HEK293 (cell line): Measurements from ENCODE around the gene YY2.

ENCODE experiments used
- OSR2 ChIP-seq: fragments of 450-650 bp; formaldehyde crosslinking; IDR thresholded peaks from 2 replicates; pipeline ENCODE4 v1.5.1; 2016; ENCODE audit warnings: missing biosample characterization, missing genetic modification characterization
- RBAK ChIP-seq: fragments of 450-650 bp; formaldehyde crosslinking; IDR thresholded peaks from 2 replicates; pipeline ENCODE4 v1.5.1; 2016; ENCODE audit warnings: missing biosample characterization, missing genetic modification characterization
- WT1 ChIP-seq: fragments of 450-650 bp; formaldehyde crosslinking; IDR thresholded peaks from 2 replicates; pipeline ENCODE4 v1.5.1; 2016; ENCODE audit warnings: missing biosample characterization, missing genetic modification characterization
- YY2 ChIP-seq: fragments of 450-650 bp; formaldehyde crosslinking; IDR thresholded peaks from 2 replicates; pipeline ENCODE4 v1.5.1; 2016; ENCODE audit warnings: missing biosample characterization, missing genetic modification characterization
- ZBTB20 ChIP-seq: fragments of 450-650 bp; formaldehyde crosslinking; IDR thresholded peaks from 2 replicates; pipeline ENCODE4 v1.5.1; 2016; ENCODE audit warnings: missing biosample characterization, missing genetic modification characterization
- ZBTB44 ChIP-seq: fragments of 450-650 bp; IDR thresholded peaks from 2 replicates; pipeline ENCODE4 v1.5.1; 2018; ENCODE audit warnings: missing biosample characterization, mild to moderate bottlenecking, missing genetic modification characterization
- ZBTB48 ChIP-seq: fragments of 450-650 bp; formaldehyde crosslinking; IDR thresholded peaks from 2 replicates; pipeline ENCODE4 v1.5.1; 2016; ENCODE audit warnings: missing biosample characterization, missing genetic modification characterization
- ZNF132 ChIP-seq: fragments of 450-650 bp; formaldehyde crosslinking; IDR thresholded peaks from 2 replicates; pipeline ENCODE4 v1.5.1; 2017; ENCODE audit warnings: missing biosample characterization, missing genetic modification characterization, borderline replicate concordance
- ZNF155 ChIP-seq: fragments of 450-650 bp; formaldehyde crosslinking; IDR thresholded peaks from 2 replicates; pipeline ENCODE4 v1.5.1; 2016; ENCODE audit warnings: missing biosample characterization, missing genetic modification characterization
- ZNF211 ChIP-seq: fragments of 450-650 bp; formaldehyde crosslinking; IDR thresholded peaks from 2 replicates; pipeline ENCODE4 v1.5.1; 2016; ENCODE audit warnings: low read depth, missing biosample characterization, missing genetic modification characterization
- ZNF341 ChIP-seq: fragments of 450-650 bp; formaldehyde crosslinking; IDR thresholded peaks from 2 replicates; pipeline ENCODE4; 2016; ENCODE audit warnings: low read depth, missing biosample characterization, missing genetic modification characterization
- ZNF394 ChIP-seq: fragments of 450-650 bp; formaldehyde crosslinking; IDR thresholded peaks from 2 replicates; pipeline ENCODE4 v1.5.1; 2016; ENCODE audit warnings: missing biosample characterization, missing genetic modification characterization, mild to moderate bottlenecking, moderate library complexity, borderline replicate concordance
- ZNF416 ChIP-seq: fragments of 450-650 bp; formaldehyde crosslinking; IDR thresholded peaks from 2 replicates; pipeline ENCODE4 v1.5.1; 2016; ENCODE audit warnings: missing biosample characterization, missing genetic modification characterization
- ZNF518A ChIP-seq: fragments of 450-650 bp; formaldehyde crosslinking; conservative IDR thresholded peaks from 2 replicates; pipeline ENCODE4 v1.5.1; 2016; ENCODE audit warnings: low read depth, missing biosample characterization, missing genetic modification characterization
- ZNF544 ChIP-seq: fragments of 450-650 bp; formaldehyde crosslinking; IDR thresholded peaks from 2 replicates; pipeline ENCODE4 v1.5.0; 2017; ENCODE audit warnings: missing biosample characterization, missing genetic modification characterization
- ZNF558 ChIP-seq: fragments of 450-650 bp; formaldehyde crosslinking; IDR thresholded peaks from 2 replicates; pipeline ENCODE4 v1.5.1; 2016; ENCODE audit warnings: missing biosample characterization, missing genetic modification characterization
- ZNF621 ChIP-seq: fragments of 450-650 bp; formaldehyde crosslinking; IDR thresholded peaks from 2 replicates; pipeline ENCODE4 v1.5.1; 2017; ENCODE audit warnings: missing biosample characterization, missing genetic modification characterization
- ZNF626 ChIP-seq: fragments of 450-650 bp; sonication (Bioruptor Pico); formaldehyde crosslinking; IDR thresholded peaks from 2 replicates; pipeline ENCODE4 v1.5.1; 2018; ENCODE audit warnings: missing biosample characterization, missing genetic modification characterization, inconsistent platforms
- ZNF76 ChIP-seq: fragments of 450-650 bp; formaldehyde crosslinking; IDR thresholded peaks from 2 replicates; pipeline ENCODE4; 2016; ENCODE audit warnings: low read depth, missing biosample characterization, missing genetic modification characterization, borderline replicate concordance
- ZNF776 ChIP-seq: fragments of 450-650 bp; formaldehyde crosslinking; IDR thresholded peaks from 2 replicates; pipeline ENCODE4 v1.5.0; 2017; ENCODE audit warnings: missing biosample characterization, missing genetic modification characterization, borderline replicate concordance
- ZNF837 ChIP-seq: fragments of 450-650 bp; formaldehyde crosslinking; IDR thresholded peaks from 2 replicates; pipeline ENCODE4 v1.5.1; 2016; ENCODE audit warnings: missing biosample characterization, missing genetic modification characterization
- ZXDB ChIP-seq: fragments of 450-650 bp; formaldehyde crosslinking; IDR thresholded peaks from 2 replicates; pipeline ENCODE4 v1.5.1; 2016; ENCODE audit warnings: missing biosample characterization, missing genetic modification characterization
- TF ChIP-seq, protein P1 (sequence below): fragments of 450-650 bp; formaldehyde crosslinking; conservative IDR thresholded peaks from 2 replicates; pipeline ENCODE4 v1.5.1; 2016; ENCODE audit warnings: low read depth, missing biosample characterization, missing genetic modification characterization
- TF ChIP-seq, protein P2 (sequence below): fragments of 450-650 bp; formaldehyde crosslinking; IDR thresholded peaks from 2 replicates; pipeline ENCODE4 v1.5.1; 2016; ENCODE audit warnings: missing biosample characterization, missing genetic modification characterization
- TF ChIP-seq, protein P3 (sequence below): fragments of 450-650 bp; formaldehyde crosslinking; IDR thresholded peaks from 2 replicates; pipeline ENCODE4 v1.5.1; 2016; ENCODE audit warnings: missing biosample characterization, missing genetic modification characterization, borderline replicate concordance

The YY2 gene

DNA sequence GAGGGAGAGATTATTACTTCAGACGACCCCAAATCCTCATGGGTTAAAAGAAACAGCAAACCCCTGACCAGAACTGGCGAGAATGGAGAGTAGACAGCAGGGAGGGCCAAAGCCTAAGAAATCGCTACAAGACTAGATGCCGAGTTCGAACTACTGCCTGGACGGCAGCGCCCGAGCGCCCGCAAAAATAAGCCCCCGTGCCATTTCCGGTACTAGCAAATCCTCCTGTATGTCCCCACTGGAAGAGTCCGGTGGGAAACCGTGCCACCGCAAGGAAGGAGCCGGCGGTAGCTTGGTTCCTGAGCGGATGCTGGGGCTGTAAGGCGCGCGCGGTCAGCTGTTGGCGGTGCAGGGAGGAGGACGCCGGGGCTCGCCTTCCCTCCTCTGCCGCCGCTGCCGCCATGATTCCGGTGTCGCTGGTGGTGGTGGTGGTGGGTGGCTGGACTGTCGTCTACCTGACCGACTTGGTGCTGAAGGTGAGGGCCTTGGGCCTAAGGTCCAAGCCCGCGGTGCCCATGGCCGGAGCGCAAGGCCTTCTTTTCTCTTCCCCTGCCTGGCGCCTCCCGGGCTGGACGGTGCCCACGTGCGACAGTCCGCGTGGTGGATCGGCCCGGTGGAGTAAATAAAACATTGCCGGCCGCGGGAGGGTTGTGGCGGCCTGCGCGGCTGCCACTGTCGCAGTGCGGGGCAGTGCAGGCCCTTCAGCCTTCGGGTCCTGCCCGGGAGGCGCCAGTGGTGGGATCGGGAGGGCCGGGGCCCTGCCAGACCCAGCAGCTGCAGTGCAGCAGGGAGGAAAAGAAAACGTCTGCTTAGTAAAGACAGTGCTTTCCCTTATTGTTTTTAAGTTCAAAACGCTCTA, 16.2 kb upstream of the YY2 start, which contains the start of gene MBTPS2 (continued):
- TF ChIP-seq ZNF155 (tag by site-specific recombination), result no peak
- no peak for TF ChIP-seq ZNF544
- TF ChIP-seq WT1 (tag by site-specific recombination), result no peak
- TF ChIP-seq ZNF626 (tag by site-specific recombination), result no peak
- TF ChIP-seq, protein P1, sequence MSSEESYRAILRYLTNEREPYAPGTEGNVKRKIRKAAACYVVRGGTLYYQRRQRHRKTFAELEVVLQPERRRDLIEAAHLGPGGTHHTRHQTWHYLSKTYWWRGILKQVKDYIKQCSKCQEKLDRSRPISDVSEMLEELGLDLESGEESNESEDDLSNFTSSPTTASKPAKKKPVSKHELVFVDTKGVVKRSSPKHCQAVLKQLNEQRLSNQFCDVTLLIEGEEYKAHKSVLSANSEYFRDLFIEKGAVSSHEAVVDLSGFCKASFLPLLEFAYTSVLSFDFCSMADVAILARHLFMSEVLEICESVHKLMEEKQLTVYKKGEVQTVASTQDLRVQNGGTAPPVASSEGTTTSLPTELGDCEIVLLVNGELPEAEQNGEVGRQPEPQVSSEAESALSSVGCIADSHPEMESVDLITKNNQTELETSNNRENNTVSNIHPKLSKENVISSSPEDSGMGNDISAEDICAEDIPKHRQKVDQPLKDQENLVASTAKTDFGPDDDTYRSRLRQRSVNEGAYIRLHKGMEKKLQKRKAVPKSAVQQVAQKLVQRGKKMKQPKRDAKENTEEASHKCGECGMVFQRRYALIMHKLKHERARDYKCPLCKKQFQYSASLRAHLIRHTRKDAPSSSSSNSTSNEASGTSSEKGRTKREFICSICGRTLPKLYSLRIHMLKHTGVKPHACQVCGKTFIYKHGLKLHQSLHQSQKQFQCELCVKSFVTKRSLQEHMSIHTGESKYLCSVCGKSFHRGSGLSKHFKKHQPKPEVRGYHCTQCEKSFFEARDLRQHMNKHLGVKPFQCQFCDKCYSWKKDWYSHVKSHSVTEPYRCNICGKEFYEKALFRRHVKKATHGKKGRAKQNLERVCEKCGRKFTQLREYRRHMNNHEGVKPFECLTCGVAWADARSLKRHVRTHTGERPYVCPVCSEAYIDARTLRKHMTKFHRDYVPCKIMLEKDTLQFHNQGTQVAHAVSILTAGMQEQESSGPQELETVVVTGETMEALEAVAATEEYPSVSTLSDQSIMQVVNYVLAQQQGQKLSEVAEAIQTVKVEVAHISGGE (tag by site-specific recombination), result peak; percentile 99
- no peak for TF ChIP-seq ZNF132 (tag by site-specific recombination)
- peak; percentile 81 for TF ChIP-seq ZNF76 (tag by site-specific recombination)
- TF ChIP-seq ZBTB48 (tag by site-specific recombination), result no peak
- no peak for TF ChIP-seq RBAK (tag by site-specific recombination)
- no peak for TF ChIP-seq ZNF416 (tag by site-specific recombination)
- TF ChIP-seq, protein P2, sequence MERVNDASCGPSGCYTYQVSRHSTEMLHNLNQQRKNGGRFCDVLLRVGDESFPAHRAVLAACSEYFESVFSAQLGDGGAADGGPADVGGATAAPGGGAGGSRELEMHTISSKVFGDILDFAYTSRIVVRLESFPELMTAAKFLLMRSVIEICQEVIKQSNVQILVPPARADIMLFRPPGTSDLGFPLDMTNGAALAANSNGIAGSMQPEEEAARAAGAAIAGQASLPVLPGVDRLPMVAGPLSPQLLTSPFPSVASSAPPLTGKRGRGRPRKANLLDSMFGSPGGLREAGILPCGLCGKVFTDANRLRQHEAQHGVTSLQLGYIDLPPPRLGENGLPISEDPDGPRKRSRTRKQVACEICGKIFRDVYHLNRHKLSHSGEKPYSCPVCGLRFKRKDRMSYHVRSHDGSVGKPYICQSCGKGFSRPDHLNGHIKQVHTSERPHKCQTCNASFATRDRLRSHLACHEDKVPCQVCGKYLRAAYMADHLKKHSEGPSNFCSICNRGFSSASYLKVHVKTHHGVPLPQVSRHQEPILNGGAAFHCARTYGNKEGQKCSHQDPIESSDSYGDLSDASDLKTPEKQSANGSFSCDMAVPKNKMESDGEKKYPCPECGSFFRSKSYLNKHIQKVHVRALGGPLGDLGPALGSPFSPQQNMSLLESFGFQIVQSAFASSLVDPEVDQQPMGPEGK (tag by site-specific recombination), result 0 out of 2 replicates have a peak, but pooled peaks have one; percentile 36
- peak; percentile 56; the same call in 1 of the 2 replicates for TF ChIP-seq ZNF558 (tag by site-specific recombination)
- TF ChIP-seq OSR2 (tag by site-specific recombination), result no peak; the same call in 1 of the 2 replicates
- TF ChIP-seq ZBTB44 (tag by site-specific recombination), result peak; percentile 41; the same call in 1 of the 2 replicates
- no peak for TF ChIP-seq ZNF837 (tag by site-specific recombination)
- TF ChIP-seq ZXDB (tag by site-specific recombination), result peak; percentile 89
- TF ChIP-seq, protein P3, sequence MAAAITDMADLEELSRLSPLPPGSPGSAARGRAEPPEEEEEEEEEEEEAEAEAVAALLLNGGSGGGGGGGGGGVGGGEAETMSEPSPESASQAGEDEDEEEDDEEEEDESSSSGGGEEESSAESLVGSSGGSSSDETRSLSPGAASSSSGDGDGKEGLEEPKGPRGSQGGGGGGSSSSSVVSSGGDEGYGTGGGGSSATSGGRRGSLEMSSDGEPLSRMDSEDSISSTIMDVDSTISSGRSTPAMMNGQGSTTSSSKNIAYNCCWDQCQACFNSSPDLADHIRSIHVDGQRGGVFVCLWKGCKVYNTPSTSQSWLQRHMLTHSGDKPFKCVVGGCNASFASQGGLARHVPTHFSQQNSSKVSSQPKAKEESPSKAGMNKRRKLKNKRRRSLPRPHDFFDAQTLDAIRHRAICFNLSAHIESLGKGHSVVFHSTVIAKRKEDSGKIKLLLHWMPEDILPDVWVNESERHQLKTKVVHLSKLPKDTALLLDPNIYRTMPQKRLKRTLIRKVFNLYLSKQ (tag by site-specific recombination), result 0 out of 2 replicates have a peak, but pooled peaks have one; percentile 4
- TF ChIP-seq YY2, result peak; percentile 87
- no peak for TF ChIP-seq ZNF211 (tag by site-specific recombination)
- peak; percentile 50 for TF ChIP-seq ZNF341 (tag by site-specific recombination)
- peak; percentile 70 for TF ChIP-seq ZNF518A
- TF ChIP-seq ZNF394 (tag by site-specific recombination), result peak; percentile 75; the same call in 1 of the 2 replicates
- no peak for TF ChIP-seq ZNF621
- TF ChIP-seq ZBTB20 (tag by site-specific recombination), result peak; percentile 66; the same call in 1 of the 2 replicates
- no peak for TF ChIP-seq ZNF776 (tag by site-specific recombination)
